HG03175 (cell line): ENCODE measurements around the gene TSPAN11.

ENCODE experiments used
- ATAC-seq: cut with Tn5 transposase; IDR thresholded peaks from one replicate; pipeline ENCODE4 v1.9.1; 2021; ENCODE audit warnings: mild to moderate bottlenecking, moderate library complexity; ENCODE audit not compliant: unreplicated experiment

TSPAN11 gene

DNA sequence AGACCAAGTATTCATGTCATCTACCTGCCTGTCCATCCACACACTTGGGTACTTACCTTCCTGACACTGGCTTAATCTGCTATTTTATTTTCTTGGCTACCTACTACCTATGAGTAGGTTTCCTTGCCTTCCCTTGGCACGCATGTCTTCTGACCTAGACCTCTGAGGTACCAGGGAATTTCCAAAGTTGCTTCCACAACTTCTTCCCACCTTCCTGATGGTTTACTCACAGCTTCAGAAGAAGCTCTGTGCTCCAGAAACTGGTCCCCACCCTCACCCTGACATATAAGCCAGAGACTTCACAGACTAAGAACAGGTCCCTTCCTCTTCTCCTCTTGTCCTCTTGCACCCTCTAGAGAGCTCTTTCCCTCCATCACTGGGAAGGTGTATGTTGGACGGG lies 111.4 kb downstream of the TSPAN11 start:
- no peak for ATAC-seq

DNA sequence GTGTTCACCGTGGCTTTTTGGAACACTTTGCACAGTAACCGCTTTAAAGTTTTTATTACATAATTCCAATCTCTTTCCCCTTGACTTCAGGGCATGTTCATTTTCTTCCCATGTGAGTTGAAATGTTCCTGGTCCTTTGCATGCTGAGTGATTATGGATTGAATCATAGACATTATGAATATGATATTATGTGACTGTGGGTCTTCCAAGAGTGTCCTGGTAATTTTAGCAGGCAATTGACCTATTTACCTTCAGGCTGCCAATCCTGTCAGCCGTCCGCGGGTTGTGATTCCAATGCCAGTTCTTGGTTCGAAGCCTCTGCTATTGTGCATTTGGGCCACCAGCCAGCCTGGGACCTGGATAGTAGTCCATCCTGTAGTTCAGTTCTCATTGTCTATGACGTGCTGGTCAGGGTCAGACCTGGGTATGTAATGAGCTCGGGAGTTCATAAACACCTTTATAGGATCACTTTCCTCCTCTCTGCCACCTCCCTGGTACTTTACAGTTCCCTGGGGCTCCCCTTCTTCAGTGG lies 114.6 kb downstream of the TSPAN11 start:
- no peak for ATAC-seq
